ENCODE data around the gene DYNC1I2. TPM values are rescaled to one million over a fixed set of nuclear protein-coding genes. Genes with fewer than 3 reads are reported as not detected.

DYNC1I2 gene
- total RNA-seq, 4 donors from 2014 or later = 85.5 to 101 (median 98.1) TPM

GRCh38 chr2:171741189-171741588 lies 53.9 kb downstream of the DYNC1I2 start:
- Histone ChIP-seq H3K27ac (no peak overlapping the region), H3K9me3 (no peaks in the 10 kb centered on the region), H3K4me1 (peaks cover 0 to 2% of the 10 kb centered on the region in 2 donors), H3K4me3 (replicated peaks in 1 of 3) (no peak overlapping the region), H3K36me3 (peaks cover 0 to 13% of the 10 kb centered on the region in 2 donors), H3K27me3 (no peaks in the 10 kb centered on the region)
- no peak for DNase-seq
- intact Hi-C loops (cut with DNase I) = no loop called here
- TF ChIP-seq POLR2A (IDR thresholded peaks at IDR 0.05) = no peak
- TF ChIP-seq, protein P1, sequence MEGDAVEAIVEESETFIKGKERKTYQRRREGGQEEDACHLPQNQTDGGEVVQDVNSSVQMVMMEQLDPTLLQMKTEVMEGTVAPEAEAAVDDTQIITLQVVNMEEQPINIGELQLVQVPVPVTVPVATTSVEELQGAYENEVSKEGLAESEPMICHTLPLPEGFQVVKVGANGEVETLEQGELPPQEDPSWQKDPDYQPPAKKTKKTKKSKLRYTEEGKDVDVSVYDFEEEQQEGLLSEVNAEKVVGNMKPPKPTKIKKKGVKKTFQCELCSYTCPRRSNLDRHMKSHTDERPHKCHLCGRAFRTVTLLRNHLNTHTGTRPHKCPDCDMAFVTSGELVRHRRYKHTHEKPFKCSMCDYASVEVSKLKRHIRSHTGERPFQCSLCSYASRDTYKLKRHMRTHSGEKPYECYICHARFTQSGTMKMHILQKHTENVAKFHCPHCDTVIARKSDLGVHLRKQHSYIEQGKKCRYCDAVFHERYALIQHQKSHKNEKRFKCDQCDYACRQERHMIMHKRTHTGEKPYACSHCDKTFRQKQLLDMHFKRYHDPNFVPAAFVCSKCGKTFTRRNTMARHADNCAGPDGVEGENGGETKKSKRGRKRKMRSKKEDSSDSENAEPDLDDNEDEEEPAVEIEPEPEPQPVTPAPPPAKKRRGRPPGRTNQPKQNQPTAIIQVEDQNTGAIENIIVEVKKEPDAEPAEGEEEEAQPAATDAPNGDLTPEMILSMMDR (IDR thresholded peaks at IDR 0.05) = no peak
- WGBS, 2 donors = 72 to 79% methylated on average over 2 of the region's 2 CpGs

- TF ChIP-seq POLR2A (IDR thresholded peaks at IDR 0.05) = no peak
- TF ChIP-seq, protein P1 (IDR thresholded peaks at IDR 0.05) = no peak
- no peak overlapping the region for H3K27ac ChIP-seq
- H3K4me3 ChIP-seq (replicated peaks in 1 of 3) = no peak overlapping the region
- no peaks in the 10 kb centered on the region for H3K27me3 ChIP-seq
- WGBS, 2 donors = 74 to 93% methylated on average over 1 of the region's 1 CpG
- no peaks in the 10 kb centered on the region for H3K4me1 ChIP-seq
- intact Hi-C loops (cut with DNase I) = no loop called here
- H3K9me3 ChIP-seq = no peaks in the 10 kb centered on the region
- H3K36me3 ChIP-seq = peaks cover 0 to 20% of the 10 kb centered on the region in 2 donors
- DNase-seq = no peak
These were observed 55.5 kb downstream of the DYNC1I2 start for GRCh38 chr2:171742760-171743159.

GRCh38 chr2:171745141-171745540 lies 57.9 kb downstream of the DYNC1I2 start:
- H3K27ac ChIP-seq = no peak overlapping the region
- no peak for TF ChIP-seq POLR2A (IDR thresholded peaks at IDR 0.05)
- TF ChIP-seq, protein P1 (IDR thresholded peaks at IDR 0.05) = no peak
- intact Hi-C loops (cut with DNase I) = no loop called here
- H3K27me3 ChIP-seq = no peaks in the 10 kb centered on the region
- 61 to 64% methylated on average over 1 of the region's 1 CpG for WGBS, 2 donors
- DNase-seq = no peak
- H3K36me3 ChIP-seq = peaks cover 10 to 20% of the 10 kb centered on the region in 2 donors
- H3K4me3 ChIP-seq (replicated peaks in 1 of 3) = no peak overlapping the region
- H3K4me1 ChIP-seq = no peaks in the 10 kb centered on the region
- H3K9me3 ChIP-seq = no peaks in the 10 kb centered on the region

DNA sequence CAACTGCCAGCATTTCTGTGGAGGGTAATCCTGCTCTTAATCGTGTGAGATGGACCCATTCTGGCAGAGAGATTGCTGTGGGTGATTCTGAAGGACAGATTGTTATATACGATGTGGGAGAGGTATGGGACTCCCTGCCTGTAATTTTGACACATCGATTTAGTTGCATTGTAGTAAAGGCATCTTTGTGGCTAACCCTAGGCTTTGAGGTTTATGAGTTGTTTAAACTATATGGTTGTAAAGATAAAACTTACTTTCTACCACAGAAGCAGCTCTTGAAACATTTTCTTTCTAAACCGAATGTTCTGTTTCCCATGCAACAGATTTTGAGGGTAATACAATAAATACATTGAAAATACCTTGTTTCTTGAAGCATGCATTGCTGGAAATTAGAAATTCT lies 58.5 kb downstream of the DYNC1I2 start:
- peaks cover 10 to 16% of the 10 kb centered on the region in 2 donors for H3K36me3 ChIP-seq

DNA sequence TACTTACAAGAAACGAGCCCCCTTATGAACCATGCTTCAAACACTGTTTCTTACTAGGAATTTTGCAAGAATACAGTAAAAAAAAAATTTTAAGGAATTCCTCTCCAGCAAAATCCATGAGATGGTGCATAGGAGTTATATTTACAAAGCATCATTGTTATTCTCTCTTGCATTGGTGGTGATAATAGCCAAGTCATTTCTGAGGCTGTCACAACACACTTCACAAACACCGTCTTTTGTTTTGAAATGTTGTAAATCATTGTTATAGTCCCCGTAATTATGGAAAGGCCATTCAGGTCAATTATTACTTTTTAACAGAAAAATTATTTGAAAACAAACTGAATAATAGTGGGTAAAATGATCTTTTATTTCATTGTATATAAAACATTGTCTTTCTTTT lies 60.1 kb downstream of the DYNC1I2 start:
- WGBS, 2 donors = 93 to 94% methylated on average over 3 of the region's 3 CpGs
- intact Hi-C loops (cut with DNase I) = no loop called here
- DNase-seq = no peak
- no peaks in the 10 kb centered on the region for H3K27me3 ChIP-seq
- H3K4me3 ChIP-seq (replicated peaks in 1 of 3) = no peak overlapping the region
- H3K4me1 ChIP-seq = no peaks in the 10 kb centered on the region
- TF ChIP-seq, protein P1 (IDR thresholded peaks at IDR 0.05) = no peak
- TF ChIP-seq POLR2A (IDR thresholded peaks at IDR 0.05) = no peak
- H3K9me3 ChIP-seq = no peaks in the 10 kb centered on the region
- H3K36me3 ChIP-seq = peaks cover 10 to 16% of the 10 kb centered on the region in 2 donors
- H3K27ac ChIP-seq = no peak overlapping the region

More for the DNA sequence above, 58.5 kb downstream of the DYNC1I2 start:
- no peak overlapping the region for H3K4me3 ChIP-seq (replicated peaks in 1 of 3)
- no peaks in the 10 kb centered on the region for H3K4me1 ChIP-seq
- no peaks in the 10 kb centered on the region for H3K9me3 ChIP-seq
- H3K27ac ChIP-seq = no peak overlapping the region
- DNase-seq = no peak
- H3K27me3 ChIP-seq = no peaks in the 10 kb centered on the region
- TF ChIP-seq, protein P1 (IDR thresholded peaks at IDR 0.05) = no peak
- no peak for TF ChIP-seq POLR2A (IDR thresholded peaks at IDR 0.05)
- 94% methylated on average over 4 of the region's 4 CpGs for WGBS, 2 donors
- intact Hi-C loops (cut with DNase I) = no loop called here
